GM19395 (cell line): Measurements from ENCODE around the gene AP4M1.
A peak's percentile ranks its signal among the peaks of the same experiment; 100 is the strongest.

Experiments used
- ATAC-seq: cut with Tn5 transposase; IDR thresholded peaks from one replicate; pipeline ENCODE4 v1.9.1; 2021; ENCODE audit warnings: mild to moderate bottlenecking, moderate library complexity; ENCODE audit not compliant: unreplicated experiment

The AP4M1 gene

DNA sequence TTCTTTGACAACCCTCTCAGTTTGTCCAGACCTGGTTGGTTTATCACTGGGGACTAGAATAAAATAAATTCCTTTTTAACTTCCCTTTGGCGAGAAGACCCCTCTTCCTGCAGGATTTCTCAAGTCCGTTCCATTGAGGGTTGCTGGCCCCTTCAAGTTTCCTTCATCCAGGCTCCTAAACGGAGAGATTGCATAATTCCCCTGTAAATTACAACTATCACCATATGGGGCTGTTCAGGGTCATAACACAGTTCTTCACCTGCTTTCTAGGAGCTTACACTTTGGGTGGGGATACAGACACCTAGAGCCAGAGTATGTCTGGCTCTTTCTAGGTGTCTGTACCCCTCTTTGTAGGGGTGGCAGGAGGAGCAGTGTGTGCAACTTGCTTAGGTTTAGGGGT lies 15.9 kb upstream of the AP4M1 start:
- no peak for ATAC-seq

- ATAC-seq, result no peak
Measured at GRCh38 chr7:100087055-100087750, 14.2 kb upstream of the AP4M1 start.

DNA sequence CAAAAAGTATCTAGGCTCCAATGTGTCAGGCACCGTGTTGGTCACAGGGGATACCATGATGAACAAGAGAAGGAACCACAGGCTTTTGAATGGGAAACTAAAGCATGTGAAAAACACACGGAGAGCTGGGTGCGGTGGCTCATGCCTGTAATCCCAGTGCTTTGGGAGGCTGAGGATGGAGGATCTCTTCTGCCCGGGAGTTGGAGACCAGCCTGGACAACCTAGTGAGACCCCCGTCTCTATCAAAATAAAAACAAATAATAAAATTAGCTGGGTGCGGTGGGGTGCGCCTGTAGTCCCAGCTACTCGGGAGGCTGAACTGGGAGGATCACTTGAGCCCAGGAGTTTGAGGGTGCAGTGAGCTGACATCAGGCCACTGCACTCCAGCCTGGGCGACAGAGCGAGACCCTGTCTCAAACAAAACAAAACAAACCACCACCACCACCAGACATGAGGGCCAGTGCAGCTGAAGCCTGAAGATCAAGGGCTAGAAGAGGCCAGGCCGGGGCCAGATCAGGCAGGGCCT lies 13.3 kb upstream of the AP4M1 start:
- no peak for ATAC-seq

DNA sequence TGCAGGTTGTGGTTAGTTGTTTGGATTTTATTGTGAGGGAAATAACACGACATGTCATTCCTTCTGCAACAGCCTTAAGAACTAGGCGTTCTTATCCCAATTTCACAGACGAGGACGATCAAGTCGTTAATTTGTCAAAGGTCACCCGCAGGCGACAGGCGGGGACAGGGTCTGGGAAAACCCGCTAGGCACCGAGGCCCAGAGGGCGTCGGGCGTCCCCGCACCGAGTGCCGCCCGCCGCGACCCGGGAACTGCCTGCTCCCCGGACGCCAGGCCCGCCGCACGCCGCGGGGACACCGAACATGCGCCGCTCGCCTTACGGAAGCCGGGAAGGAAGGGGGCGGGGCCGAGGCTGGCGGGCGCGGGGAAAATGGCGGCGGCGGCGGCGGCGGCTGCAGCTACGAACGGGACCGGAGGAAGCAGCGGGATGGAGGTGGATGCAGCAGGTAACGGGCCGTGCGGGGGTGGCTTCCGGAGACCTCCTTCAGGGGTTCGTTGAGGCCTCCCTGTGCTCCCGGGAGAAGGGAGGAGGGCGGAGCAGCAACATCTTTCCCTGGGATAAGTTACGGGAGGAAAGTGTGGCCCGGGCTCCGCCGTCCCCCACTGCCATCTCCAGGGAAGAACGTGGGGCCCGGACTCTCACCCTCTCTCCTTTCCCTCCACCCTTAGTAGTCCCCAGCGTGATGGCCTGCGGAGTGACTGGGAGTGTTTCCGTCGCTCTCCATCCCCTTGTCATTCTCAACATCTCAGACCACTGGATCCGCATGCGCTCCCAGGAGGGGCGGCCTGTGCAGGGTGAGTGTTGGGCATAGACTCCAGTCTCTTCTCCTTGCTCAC lies 12.6 kb upstream of the AP4M1 start, which contains the start of gene COPS6:
Gene COPS6 (plus strand): TSS at position 349 of the 837 bp plus-strand sequence. CDS start 22 bp downstream, at position 371.
- ATAC-seq, result peak; percentile 71

DNA sequence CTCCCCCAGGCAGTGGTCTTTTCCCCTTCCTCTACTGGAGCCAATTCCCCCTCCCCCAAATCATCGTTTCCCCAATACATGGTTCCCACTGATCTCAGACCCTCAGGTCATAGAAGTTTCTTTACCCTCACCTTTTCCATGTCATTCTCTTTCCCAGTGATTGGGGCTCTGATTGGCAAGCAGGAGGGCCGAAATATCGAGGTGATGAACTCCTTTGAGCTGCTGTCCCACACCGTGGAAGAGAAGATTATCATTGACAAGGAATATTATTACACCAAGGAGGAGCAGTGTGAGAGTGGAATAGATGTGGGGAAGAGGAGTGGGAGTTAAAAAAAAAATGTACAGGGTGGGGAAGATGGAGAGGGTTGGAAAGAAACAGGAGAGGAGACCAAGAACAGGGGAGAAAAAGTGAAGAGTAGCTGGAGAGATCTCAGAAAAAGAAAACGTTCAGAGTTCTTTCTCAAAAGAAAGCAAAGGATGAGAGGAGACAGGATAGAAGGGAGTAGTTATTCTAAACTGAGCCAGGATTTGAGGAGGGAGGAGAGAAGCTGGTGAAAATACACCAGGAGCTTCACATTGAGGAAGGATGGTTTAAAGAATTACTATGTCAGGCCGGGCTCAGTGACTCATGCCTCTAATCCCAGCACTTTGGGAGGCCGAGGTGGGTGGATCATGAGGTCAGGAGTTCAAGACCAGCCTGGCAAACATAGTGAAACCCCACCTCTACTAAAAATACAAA lies 11.8 kb upstream of the AP4M1 start:
- no peak for ATAC-seq

GRCh38 chr7:100090527-100091410 lies 10.7 kb upstream of the AP4M1 start:
- no peak for ATAC-seq

- no peak for ATAC-seq
Measured at GRCh38 chr7:100091411-100092181, 9.8 kb upstream of the AP4M1 start.

DNA sequence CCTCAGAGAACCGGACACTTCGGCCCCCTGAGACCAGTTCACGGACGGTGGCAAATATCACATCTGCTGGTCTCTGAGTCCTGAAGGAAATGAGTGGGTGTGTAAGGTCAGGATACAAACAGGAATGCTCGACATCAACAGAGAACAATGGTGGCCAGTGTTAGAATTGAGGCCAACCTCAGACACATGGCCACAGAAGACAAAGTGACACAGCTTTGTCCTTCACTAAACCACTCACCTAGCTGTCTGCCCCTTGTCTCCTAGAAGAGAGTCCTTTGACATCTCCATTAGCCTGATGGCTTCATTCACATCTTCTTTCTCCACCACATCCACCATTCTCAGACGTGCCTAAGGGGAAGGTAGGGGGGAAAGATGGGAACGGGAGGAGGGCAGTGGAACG lies 8.4 kb upstream of the AP4M1 start:
- ATAC-seq, result no peak

- no peak for ATAC-seq
Measured at GRCh38 chr7:100093498-100093897, 7.9 kb upstream of the AP4M1 start.

- no peak for ATAC-seq
Measured at GRCh38 chr7:100093925-100094486, 7.4 kb upstream of the AP4M1 start.

GRCh38 chr7:100095289-100095688 lies 6.2 kb upstream of the AP4M1 start:
- no peak for ATAC-seq

GRCh38 chr7:100095704-100096103 lies 5.7 kb upstream of the AP4M1 start:
- no peak for ATAC-seq

DNA sequence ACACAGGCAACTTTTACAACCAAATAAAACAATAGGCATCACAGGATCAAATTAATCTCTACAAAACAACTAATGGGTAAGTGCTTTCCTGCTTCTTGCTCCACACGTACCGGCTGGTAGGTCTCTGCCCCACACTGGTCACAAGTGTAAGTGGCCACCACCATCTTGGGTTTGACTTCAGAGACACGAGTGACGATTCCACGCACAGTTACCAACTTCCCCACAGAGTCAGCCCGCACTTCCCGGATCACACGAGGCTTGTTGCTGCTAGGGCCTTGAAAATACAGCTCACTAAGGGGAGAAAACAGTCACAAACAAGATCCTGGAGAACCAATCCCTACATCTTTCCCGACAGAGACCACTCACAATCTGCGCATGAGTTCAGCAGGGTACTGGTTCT lies 2.5 kb upstream of the AP4M1 start:
- ATAC-seq, result no peak

GRCh38 chr7:100099452-100099851 lies 2.0 kb upstream of the AP4M1 start:
- no peak for ATAC-seq

- peak; percentile 70 for ATAC-seq
Measured at GRCh38 chr7:100100420-100101015, 925 bp upstream of the AP4M1 start.

GRCh38 chr7:100102950-100103840 lies 1.8 kb downstream of the AP4M1 start:
- no peak for ATAC-seq

GRCh38 chr7:100105534-100105933 lies 4.1 kb downstream of the AP4M1 start:
- no peak for ATAC-seq

GRCh38 chr7:100106633-100107032 lies 5.2 kb downstream of the AP4M1 start:
- ATAC-seq, result no peak
